Measurements from ENCODE around the gene TREML1. TPM values are rescaled to one million over a fixed set of nuclear protein-coding genes. Genes with fewer than 3 reads are reported as not detected.

The TREML1 gene
- total and polyA plus RNA-seq, 2 of the 8 experiments (the other 6 are each of a cell fraction or from before 2014, with no cell fraction given): 0.08 TPM; not detected in 1

- TF ChIP-seq CTCF (IDR thresholded peaks at IDR 0.05; ENCODE audit: control extremely low read depth in 1 of 3, insufficient read depth in 1 of 3, low read depth in 1 of 3, low read length in 3 of 3) (no peak), KDM1A (IDR thresholded peaks at IDR 0.05; ENCODE audit: borderline replicate concordance, low read length) (no peak), SP4 (IDR thresholded peaks at IDR 0.05; ENCODE audit: low read length) (no peak), TAF1 (IDR thresholded peaks at IDR 0.05; ENCODE audit: low read depth, low read length) (no peak), KDM4A (IDR thresholded peaks at IDR 0.05; ENCODE audit: low read depth, low read length, severe bottlenecking) (no peak), FOSL1 (IDR thresholded peaks at IDR 0.05; ENCODE audit: insufficient read depth, low read depth, low read length) (no peak), CBX8 (IDR thresholded peaks at IDR 0.05; ENCODE audit: borderline replicate concordance, low read depth, low read length) (no peak), RBBP5 (IDR thresholded peaks at IDR 0.05; ENCODE audit: borderline replicate concordance, low read depth, low read length) (no peak), RXRA (IDR thresholded peaks at IDR 0.05; ENCODE audit: insufficient read depth, low read depth, low read length) (no peak)
Observed at GRCh38 chr6:41164551-41165120, 10.5 kb upstream of the TREML1 start (continued).
